A549 (cell line): ENCODE measurements around the gene CIPC. TPM values are rescaled to one million over a fixed set of nuclear protein-coding genes. Genes with fewer than 3 reads are reported as not detected.

Experiments used
- ATAC-seq, 2 experiments: fragments of 200-7000 bp in 1 of 2; fragments of >200 bp in 1 of 2; cut with Nextera tagmentation in 1 of 2; cut with Tn5 transposase in 1 of 2; 3 replicates each; pipeline versions ENCODE4 v1.8.0 to v1.9.1; 2018 to 2020; ENCODE audit warnings: mild to moderate bottlenecking in 1 of 2, moderate library complexity in 1 of 2
- CTCF ChIA-PET: fragments of 300-600 bp; sonication (Branson Sonifier 250); formaldehyde crosslinking; extraction: SDS; loops from one replicate; lab custom pipeline; 2021; ENCODE audit warnings: antibody characterized with exemption, inconsistent platforms; lab: Yijun Ruan, JAX
- POLR2A ChIA-PET: fragments of 350-600 bp; formaldehyde crosslinking; extraction: SDS; loops from one replicate; lab custom pipeline; 2021; ENCODE audit warnings: antibody characterized with exemption, inconsistent platforms; lab: Yijun Ruan, JAX
- DNase-seq, 2 experiments: peaks; one replicate each; pipeline versions ENCODE4 v3.0.0 to v3.0.0-alpha.2; 2011 to 2016; ENCODE audit warnings: low read depth in 1 of 2, low spot score in 1 of 2
- FAIRE-seq: peaks from 2 replicates; lab custom pipeline; 2011; peaks lifted over from hg19 to GRCh38; lab: Jason Lieb, UNC
- H3K27ac ChIP-seq, 2 experiments: fragments of >200 bp; sonication (Bioruptor Twin); formaldehyde crosslinking; 3 replicates each; pipeline ENCODE4 v1.5.1; 2016 to 2017
- H3K4me1 ChIP-seq: fragments of >200 bp; sonication (Bioruptor Twin); formaldehyde crosslinking; 3 replicates; pipeline ENCODE4 v1.6.1; 2016
- H3K4me2 ChIP-seq: fragments of >200 bp; sonication (Bioruptor Twin); formaldehyde crosslinking; 3 replicates; pipeline ENCODE4 v1.6.1; 2016
- H3K4me3 ChIP-seq: fragments of >200 bp; sonication (Bioruptor Twin); formaldehyde crosslinking; 3 replicates; pipeline ENCODE4 v1.5.1; 2016
- H3K9me3 ChIP-seq: fragments of >200 bp; sonication (Bioruptor Twin); formaldehyde crosslinking; 3 replicates; pipeline ENCODE4 v1.6.1; 2016
- CHD2 ChIP-seq: fragments of 150-350 bp; IDR thresholded peaks from 2 replicates; pipeline ENCODE4 v1.6.1; 2014; ENCODE audit warnings: low read length; ENCODE audit not compliant: partially characterized antibody
- ELK1 ChIP-seq: fragments of 150-350 bp; IDR thresholded peaks from 2 replicates; pipeline ENCODE4 v1.6.1; 2014; ENCODE audit warnings: low read depth, mild to moderate bottlenecking, low read length
- EP300 ChIP-seq, 2 experiments: fragments of >200 bp; sonication (Bioruptor Twin); formaldehyde crosslinking; IDR thresholded peaks; 2 replicates in 1 of 2; 3 replicates in 1 of 2; pipeline ENCODE4 v1.6.1; 2016 to 2017
- FOSB ChIP-seq: fragments of 250-450 bp; sonication (Bioruptor Pico); IDR thresholded peaks from 2 replicates; pipeline ENCODE4 v1.5.0; 2020; ENCODE audit warnings: mild to moderate bottlenecking, moderate library complexity
- FOSL2 ChIP-seq, 2 experiments: fragments of 450-650 bp in 1 of 2; fragments of >200 bp in 1 of 2; sonication (Bioruptor Twin) in 1 of 2; formaldehyde crosslinking; IDR thresholded peaks; 2 replicates each; pipeline versions ENCODE4 v1.5.0 to v1.6.1; 2016 to 2020; ENCODE audit warnings: mild to moderate bottlenecking in 1 of 2, moderate library complexity in 1 of 2
- HDAC2 ChIP-seq: fragments of 200-600 bp; sonication (generic); IDR thresholded peaks from 2 replicates; pipeline ENCODE4 v1.6.1; 2016
- HOXB5 ChIP-seq: fragments of 250-450 bp; sonication (Bioruptor Pico); IDR thresholded peaks from 2 replicates; pipeline ENCODE4 v1.5.0; 2020; ENCODE audit warnings: mild to moderate bottlenecking, moderate library complexity
- JUN ChIP-seq, 2 experiments: fragments of >200 bp; sonication (Bioruptor Twin); formaldehyde crosslinking; IDR thresholded peaks; 2 replicates in 1 of 2; 3 replicates in 1 of 2; pipeline ENCODE4 v1.6.1; 2016 to 2017
- JUNB ChIP-seq: fragments of >200 bp; sonication (Bioruptor Twin); formaldehyde crosslinking; IDR thresholded peaks from 2 replicates; pipeline ENCODE4 v1.6.1; 2016
- MYC ChIP-seq: IDR thresholded peaks from 2 replicates; pipeline ENCODE4 v1.6.1; 2012; ENCODE audit warnings: mild to moderate bottlenecking, inconsistent platforms, low read length, improper control_type of control experiment, borderline replicate concordance
- NR3C1 ChIP-seq: fragments of >200 bp; sonication (Bioruptor Twin); formaldehyde crosslinking; IDR thresholded peaks from 3 replicates; pipeline ENCODE4 v1.6.1; 2017
- POLR2AphosphoS2 ChIP-seq: conservative IDR thresholded peaks from 2 replicates; pipeline ENCODE4 v1.6.1; 2012; ENCODE audit warnings: low read length, improper control_type of control experiment, inconsistent platforms
- RAD21 ChIP-seq, 2 experiments: fragments of >200 bp in 1 of 2; sonication (Bioruptor Twin) in 1 of 2; formaldehyde crosslinking in 1 of 2; IDR thresholded peaks in 1 of 2; conservative IDR thresholded peaks in 1 of 2; 2 replicates in 1 of 2; 3 replicates in 1 of 2; pipeline ENCODE4 v1.6.1; 2012 to 2018; ENCODE audit warnings: inconsistent platforms in 1 of 2
- SREBF2 ChIP-seq: fragments of 450-650 bp; IDR thresholded peaks from 2 replicates; pipeline ENCODE4 v1.6.1; 2014; ENCODE audit warnings: mild to moderate bottlenecking, moderate library complexity
- TP53 ChIP-seq: fragments of 250-450 bp; sonication (Bioruptor Pico); IDR thresholded peaks from 2 replicates; pipeline ENCODE4 v1.5.0; 2021; ENCODE audit warnings: mild to moderate bottlenecking, moderate library complexity
- ZFP36 ChIP-seq: fragments of 450-650 bp; IDR thresholded peaks from 2 replicates; pipeline ENCODE4 v1.6.1; 2014; ENCODE audit warnings: borderline replicate concordance; ENCODE audit not compliant: partially characterized antibody
- WGBS: methylation state at CpG from one replicate; pipeline ENCODE4 v1.1.6; 2017; ENCODE audit errors: missing lambda C conversion rate; 5-methylcytosine and 5-hydroxymethylcytosine counted together
- polyA plus RNA-seq, 4 experiments: library from polyadenylated mRNA; depleted of rRNA in 3 of 4; stranded (reverse); fragments of >200 nt; fragmentation: RNase III in 1 of 4; extraction: RNeasy Plus Mini Kit Qiagen cat#74134 plus additional on column Dnase treatment in 1 of 4; gene quantifications; 2 replicates in 3 of 4; 3 replicates in 1 of 4; pipeline ENCODE4 v1.2.3, GENCODE V29; 2011 to 2017
- TF ChIP-seq, protein P1 (sequence below): fragments of 200-600 bp; sonication (generic); IDR thresholded peaks from 2 replicates; pipeline ENCODE4 v1.6.1; 2016; ENCODE audit warnings: antibody characterized with exemption, mild to moderate bottlenecking, moderate library complexity
- TF ChIP-seq, protein P2 (sequence below): IDR thresholded peaks from 2 replicates; pipeline ENCODE4 v1.6.1; 2012
- TF ChIP-seq, protein P3 (sequence below): fragments of >200 bp; sonication (Bioruptor Twin); formaldehyde crosslinking; IDR thresholded peaks from 3 replicates; pipeline ENCODE4 v1.5.1; 2016

The CIPC gene
- polyA plus RNA-seq, 2 of the 4 experiments (the other 2 are of a cell fraction) = 8.9 to 13.9 TPM

DNA sequence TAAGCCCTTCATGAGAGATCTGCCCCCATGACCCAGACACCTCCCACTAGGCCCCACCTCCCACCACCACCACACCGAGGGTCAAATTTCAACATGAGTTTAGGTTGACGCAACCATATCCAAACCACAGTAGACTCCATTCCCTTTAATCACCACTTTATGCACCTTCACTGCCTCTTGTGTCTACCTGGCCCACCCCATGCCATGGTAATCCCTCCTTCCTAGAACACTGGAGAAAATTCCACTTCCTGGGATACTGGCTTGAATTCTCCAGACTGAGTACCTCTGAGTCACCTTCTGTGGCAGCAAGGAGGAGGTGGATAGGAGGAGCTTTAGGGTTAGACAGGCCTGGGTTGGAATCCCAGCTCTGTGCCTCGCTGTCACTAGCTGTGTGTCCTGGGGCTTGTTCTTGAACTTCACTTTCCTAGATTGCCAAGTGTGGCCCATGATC lies 26.1 kb upstream of the CIPC start:
- no peak overlapping the region for H3K27ac ChIP-seq
- FAIRE-seq (no peak), DNase-seq (no peak), ATAC-seq (no peak)
- ChIA-PET CTCF (interaction anchor here (1.4 to 34.2 kb wide), 13 partner anchors 9 to 196 kb away, joined by 4 to 1600 read pairs (median 69); partner anchors contain the start of gene IRF2BPL), POLR2A (interaction anchor here (3.1 kb wide), 1 partner anchor 196 kb away, joined by 10 read pairs; no protein-coding TSS in a partner anchor)
- no peak overlapping the region for H3K4me3 ChIP-seq
- no peaks in the 10 kb centered on the region for H3K9me3 ChIP-seq
- peaks cover 38% of the 10 kb centered on the region for H3K4me1 ChIP-seq
- no peak overlapping the region for H3K4me2 ChIP-seq
- TF ChIP-seq FOSL2 (IDR thresholded peaks at IDR 0.05) = no peak
- no peak for TF ChIP-seq FOSL2 (CRISPR knock-in tag; IDR thresholded peaks at IDR 0.05)
- TF ChIP-seq JUN (IDR thresholded peaks at IDR 0.05) = no peak
- TF ChIP-seq RAD21 (conservative IDR thresholded peaks at IDR 0.05 in 1 of 2, IDR thresholded peaks at IDR 0.05 in 1 of 2) = no peak
- TF ChIP-seq, all 56 proteins: peak for 0
- 81% methylated on average over 3 of the region's 3 CpGs for WGBS

DNA sequence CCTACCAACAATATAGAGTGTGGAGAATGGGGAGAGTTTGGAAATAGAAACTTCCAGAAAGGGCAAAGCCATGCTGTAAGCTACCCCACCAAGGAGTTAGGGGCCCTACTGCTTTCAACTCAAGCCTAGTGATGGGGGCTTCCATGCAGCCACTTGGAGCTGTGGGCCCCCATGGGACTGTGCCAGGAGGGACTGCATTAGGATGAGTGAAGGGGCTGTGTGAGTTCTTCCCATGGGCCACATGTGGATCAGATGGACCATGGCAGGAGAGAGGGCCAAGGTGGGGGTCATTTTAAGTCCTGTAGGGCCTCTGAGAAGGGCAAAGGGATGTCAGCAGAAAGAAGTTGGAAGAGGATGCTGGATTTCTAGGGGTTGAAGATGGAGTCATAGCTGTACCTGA lies 23.1 kb upstream of the CIPC start:
- Histone ChIP-seq H3K4me2 (no peak overlapping the region), H3K4me3 (no peak overlapping the region), H3K4me1 (peaks cover 20% of the 10 kb centered on the region), H3K9me3 (no peaks in the 10 kb centered on the region), H3K27ac (no peak overlapping the region; a peak in 1 of 6 replicates)
- FAIRE-seq (no peak), DNase-seq (no peak), ATAC-seq (no peak)
- no peak for TF ChIP-seq HOXB5
- TF ChIP-seq ELK1 = no peak
- no peak for TF ChIP-seq CHD2
- TF ChIP-seq, protein P1, sequence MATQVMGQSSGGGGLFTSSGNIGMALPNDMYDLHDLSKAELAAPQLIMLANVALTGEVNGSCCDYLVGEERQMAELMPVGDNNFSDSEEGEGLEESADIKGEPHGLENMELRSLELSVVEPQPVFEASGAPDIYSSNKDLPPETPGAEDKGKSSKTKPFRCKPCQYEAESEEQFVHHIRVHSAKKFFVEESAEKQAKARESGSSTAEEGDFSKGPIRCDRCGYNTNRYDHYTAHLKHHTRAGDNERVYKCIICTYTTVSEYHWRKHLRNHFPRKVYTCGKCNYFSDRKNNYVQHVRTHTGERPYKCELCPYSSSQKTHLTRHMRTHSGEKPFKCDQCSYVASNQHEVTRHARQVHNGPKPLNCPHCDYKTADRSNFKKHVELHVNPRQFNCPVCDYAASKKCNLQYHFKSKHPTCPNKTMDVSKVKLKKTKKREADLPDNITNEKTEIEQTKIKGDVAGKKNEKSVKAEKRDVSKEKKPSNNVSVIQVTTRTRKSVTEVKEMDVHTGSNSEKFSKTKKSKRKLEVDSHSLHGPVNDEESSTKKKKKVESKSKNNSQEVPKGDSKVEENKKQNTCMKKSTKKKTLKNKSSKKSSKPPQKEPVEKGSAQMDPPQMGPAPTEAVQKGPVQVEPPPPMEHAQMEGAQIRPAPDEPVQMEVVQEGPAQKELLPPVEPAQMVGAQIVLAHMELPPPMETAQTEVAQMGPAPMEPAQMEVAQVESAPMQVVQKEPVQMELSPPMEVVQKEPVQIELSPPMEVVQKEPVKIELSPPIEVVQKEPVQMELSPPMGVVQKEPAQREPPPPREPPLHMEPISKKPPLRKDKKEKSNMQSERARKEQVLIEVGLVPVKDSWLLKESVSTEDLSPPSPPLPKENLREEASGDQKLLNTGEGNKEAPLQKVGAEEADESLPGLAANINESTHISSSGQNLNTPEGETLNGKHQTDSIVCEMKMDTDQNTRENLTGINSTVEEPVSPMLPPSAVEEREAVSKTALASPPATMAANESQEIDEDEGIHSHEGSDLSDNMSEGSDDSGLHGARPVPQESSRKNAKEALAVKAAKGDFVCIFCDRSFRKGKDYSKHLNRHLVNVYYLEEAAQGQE = no peak
- TF ChIP-seq ZFP36 = no peak
- TF ChIP-seq, protein P2, sequence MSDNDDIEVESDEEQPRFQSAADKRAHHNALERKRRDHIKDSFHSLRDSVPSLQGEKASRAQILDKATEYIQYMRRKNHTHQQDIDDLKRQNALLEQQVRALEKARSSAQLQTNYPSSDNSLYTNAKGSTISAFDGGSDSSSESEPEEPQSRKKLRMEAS = no peak
- no peak for TF ChIP-seq JUNB
- TF ChIP-seq MYC = no peak
- no peak for TF ChIP-seq SREBF2
- TF ChIP-seq EP300 (IDR thresholded peaks at IDR 0.05) = no peak
- TF ChIP-seq, protein P3, sequence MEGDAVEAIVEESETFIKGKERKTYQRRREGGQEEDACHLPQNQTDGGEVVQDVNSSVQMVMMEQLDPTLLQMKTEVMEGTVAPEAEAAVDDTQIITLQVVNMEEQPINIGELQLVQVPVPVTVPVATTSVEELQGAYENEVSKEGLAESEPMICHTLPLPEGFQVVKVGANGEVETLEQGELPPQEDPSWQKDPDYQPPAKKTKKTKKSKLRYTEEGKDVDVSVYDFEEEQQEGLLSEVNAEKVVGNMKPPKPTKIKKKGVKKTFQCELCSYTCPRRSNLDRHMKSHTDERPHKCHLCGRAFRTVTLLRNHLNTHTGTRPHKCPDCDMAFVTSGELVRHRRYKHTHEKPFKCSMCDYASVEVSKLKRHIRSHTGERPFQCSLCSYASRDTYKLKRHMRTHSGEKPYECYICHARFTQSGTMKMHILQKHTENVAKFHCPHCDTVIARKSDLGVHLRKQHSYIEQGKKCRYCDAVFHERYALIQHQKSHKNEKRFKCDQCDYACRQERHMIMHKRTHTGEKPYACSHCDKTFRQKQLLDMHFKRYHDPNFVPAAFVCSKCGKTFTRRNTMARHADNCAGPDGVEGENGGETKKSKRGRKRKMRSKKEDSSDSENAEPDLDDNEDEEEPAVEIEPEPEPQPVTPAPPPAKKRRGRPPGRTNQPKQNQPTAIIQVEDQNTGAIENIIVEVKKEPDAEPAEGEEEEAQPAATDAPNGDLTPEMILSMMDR = no peak
- TF ChIP-seq TP53 (CRISPR knock-in tag) = no peak
- TF ChIP-seq FOSB (CRISPR knock-in tag) = no peak
- TF ChIP-seq NR3C1 = no peak
- no peak for TF ChIP-seq POLR2AphosphoS2
- no peak for TF ChIP-seq HDAC2
- ChIA-PET CTCF (interaction anchor here (0.7 to 34.2 kb wide), 5 partner anchors 13 to 199 kb away, joined by 5 to 1600 read pairs (median 450); no protein-coding TSS in a partner anchor), POLR2A (no interaction called here)
